ENCODE results near the gene HBZ.
"Not testable (repeated sequence)": the region's sequence is repeated elsewhere in the genome, so short reads cannot be mapped to it uniquely, and the experiment has no call there.

Gene HBZ

DNA sequence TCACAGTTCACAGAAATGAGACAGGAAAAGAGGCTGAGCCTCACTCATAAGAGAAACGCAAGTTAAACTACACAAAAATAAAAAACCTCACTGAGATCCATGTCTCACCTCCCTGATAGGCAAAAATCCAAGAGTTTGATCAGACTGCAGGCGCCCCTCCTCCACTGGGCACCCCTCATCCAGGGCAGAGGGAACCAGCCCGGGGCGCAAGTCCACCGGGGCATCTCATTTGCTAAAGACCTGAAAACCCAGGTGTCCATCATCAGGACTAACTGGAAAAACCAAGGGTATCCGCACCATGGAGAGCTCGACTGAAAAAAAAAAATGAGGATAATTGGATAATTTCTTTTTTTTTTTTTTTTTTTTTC is 2.6 kb downstream of the HBZ start:
- H3K27me3 ChIP-seq (replicated peaks in 2 of 5; ENCODE audit: control insufficient read depth in 4 of 5, insufficient read depth in 5 of 5, low read length in 4 of 5), result peaks cover 4 to 57% (median 19%) of the 10 kb centered on the region in 5 experiments
- no peak overlapping the region for H3K27ac ChIP-seq (ENCODE audit: insufficient read depth in 1 of 2, low read depth in 1 of 2, low read length in 2 of 2, poor library complexity in 1 of 2, severe bottlenecking in 2 of 2)
- ChIA-PET POLR2A (no interaction called here), CTCF (interaction anchor here (1.0 kb wide), 1 partner anchor 14 kb away, joined by 3 read pairs; no protein-coding TSS in a partner anchor)
- no peaks in the 10 kb centered on the region for H3K9me3 ChIP-seq (ENCODE audit: control extremely low read depth in 1 of 5, control insufficient read depth in 4 of 5, insufficient read depth in 2 of 5, low read depth in 1 of 5, low read length in 4 of 5)
- no peak for DNase-seq
- peaks cover 0 to 11% (median 9%) of the 10 kb centered on the region in 4 experiments for H3K4me1 ChIP-seq (ENCODE audit: control extremely low read depth in 1 of 4, control insufficient read depth in 4 of 4, insufficient read depth in 4 of 4, low read length in 3 of 4)
- WGBS (ENCODE audit: insufficient coverage), result 33% methylated on average over 2 of the region's 7 CpGs
- no peaks in the 10 kb centered on the region for H3K36me3 ChIP-seq (ENCODE audit: control insufficient read depth in 4 of 4, insufficient read depth in 4 of 4, low read length in 3 of 4)
- peak overlapping the region in 4 of 7 experiments; percentile 41 to 72 (median 65) for H3K4me3 ChIP-seq (ENCODE audit: control insufficient read depth in 1 of 7, extremely low read depth in 1 of 7, insufficient read depth in 4 of 7, low read depth in 2 of 7, low read length in 6 of 7)

DNA sequence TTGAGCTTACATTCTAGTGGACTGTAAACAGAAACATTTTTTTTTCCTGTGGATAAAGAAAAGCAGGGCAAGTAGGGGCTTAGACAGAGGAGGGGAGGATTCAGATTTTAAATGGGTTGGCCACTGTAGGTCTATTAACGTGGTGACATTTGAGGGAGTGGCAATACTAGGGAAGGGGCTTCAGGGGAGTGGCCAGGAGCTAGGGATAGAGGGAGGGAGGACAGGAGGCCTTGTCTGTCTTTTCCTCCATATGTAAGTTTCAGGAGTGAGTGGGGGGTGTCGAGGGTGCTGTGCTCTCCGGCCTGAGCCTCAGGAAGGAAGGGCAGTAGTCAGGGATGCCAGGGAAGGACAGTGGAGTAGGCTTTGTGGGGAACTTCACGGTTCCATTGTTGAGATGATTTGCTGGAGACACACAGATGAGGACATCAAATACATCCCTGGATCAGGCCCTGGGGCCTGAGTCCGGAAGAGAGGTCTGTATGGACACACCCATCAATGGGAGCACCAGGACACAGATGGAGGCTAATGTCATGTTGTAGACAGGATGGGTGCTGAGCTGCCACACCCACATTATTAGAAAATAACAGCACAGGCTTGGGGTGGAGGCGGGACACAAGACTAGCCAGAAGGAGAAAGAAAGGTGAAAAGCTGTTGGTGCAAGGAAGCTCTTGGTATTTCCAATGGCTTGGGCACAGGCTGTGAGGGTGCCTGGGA is 6.8 kb downstream of the HBZ start:
- 85% methylated on average over 6 of the region's 6 CpGs for WGBS (ENCODE audit: insufficient coverage)

DNA sequence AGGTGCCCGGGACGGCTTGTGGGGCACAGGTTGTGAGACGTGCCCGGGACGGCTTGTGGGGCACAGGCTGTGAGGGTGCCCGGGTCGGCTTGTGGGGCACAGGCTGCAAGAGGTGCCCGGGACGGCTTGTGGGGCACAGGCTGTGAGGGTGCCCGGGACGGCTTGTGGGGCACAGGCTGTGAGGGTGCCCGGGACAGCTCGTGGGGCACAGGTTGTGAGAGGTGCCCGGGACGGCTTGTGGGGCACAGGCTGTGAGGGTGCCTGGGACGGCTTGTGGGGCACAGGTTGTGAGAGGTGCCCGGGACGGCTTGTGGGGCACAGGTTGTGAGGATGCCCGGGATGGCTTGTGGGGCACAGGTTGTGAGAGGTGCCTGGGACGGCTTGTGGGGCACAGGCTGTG is 7.8 kb downstream of the HBZ start:
- H3K4me3 ChIP-seq (ENCODE audit: control insufficient read depth in 1 of 7, extremely low read depth in 1 of 7, insufficient read depth in 4 of 7, low read depth in 2 of 7, low read length in 6 of 7), result not testable (repeated sequence)
- WGBS (ENCODE audit: insufficient coverage), result 90% methylated on average over 2 of the region's 20 CpGs

More for the DNA sequence above, 6.8 kb downstream of the HBZ start:
- ChIA-PET POLR2A (interaction anchor here (1.0 kb wide), 1 partner anchor 21 kb away, joined by 5 read pairs; the partner anchor contains the start of gene HBQ1), CTCF (interaction anchor here (0.8 to 2.1 kb wide), 2 partner anchors 9 to 16 kb away, joined by 3 to 6 read pairs; no protein-coding TSS in a partner anchor)
- Histone ChIP-seq H3K4me3 (ENCODE audit: control insufficient read depth in 1 of 7, extremely low read depth in 1 of 7, insufficient read depth in 4 of 7, low read depth in 2 of 7, low read length in 6 of 7) (no peak overlapping the region), H3K36me3 (ENCODE audit: control insufficient read depth in 4 of 4, insufficient read depth in 4 of 4, low read length in 3 of 4) (no peaks in the 10 kb centered on the region), H3K27ac (ENCODE audit: insufficient read depth in 1 of 2, low read depth in 1 of 2, low read length in 2 of 2, poor library complexity in 1 of 2, severe bottlenecking in 2 of 2) (no peak overlapping the region), H3K4me1 (ENCODE audit: control extremely low read depth in 1 of 4, control insufficient read depth in 4 of 4, insufficient read depth in 4 of 4, low read length in 3 of 4) (peaks cover 0 to 9% (median 8%) of the 10 kb centered on the region in 4 experiments), H3K9me3 (ENCODE audit: control extremely low read depth in 1 of 5, control insufficient read depth in 4 of 5, insufficient read depth in 2 of 5, low read depth in 1 of 5, low read length in 4 of 5) (no peaks in the 10 kb centered on the region), H3K27me3 (replicated peaks in 2 of 5; ENCODE audit: control insufficient read depth in 4 of 5, insufficient read depth in 5 of 5, low read length in 4 of 5) (peaks cover 2 to 67% (median 19%) of the 10 kb centered on the region in 5 experiments)
- no peak for DNase-seq

DNA sequence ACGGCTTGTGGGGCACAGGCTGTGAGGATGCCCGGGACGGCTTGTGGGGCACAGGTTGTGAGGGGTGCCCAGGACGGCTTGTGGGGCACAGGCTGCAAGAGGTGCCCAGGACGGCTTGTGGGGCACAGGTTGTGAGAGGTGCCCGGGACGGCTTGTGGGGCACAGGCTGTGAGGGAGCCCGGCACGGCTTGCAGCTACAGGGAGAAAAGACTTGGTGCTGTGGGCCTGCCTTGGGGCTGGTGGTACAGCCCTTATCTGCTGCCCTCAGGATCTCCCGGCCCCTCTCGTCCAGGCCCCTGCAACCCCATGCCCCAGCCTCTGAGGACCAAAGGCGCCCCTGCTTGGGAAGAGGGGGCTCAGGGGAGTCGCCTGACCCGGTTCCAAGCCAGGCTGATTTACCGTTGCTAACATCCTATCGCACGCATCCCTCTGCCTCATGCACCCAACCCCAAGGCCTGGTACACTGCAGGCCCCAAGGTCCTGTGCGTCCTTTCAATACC is 8.3 kb downstream of the HBZ start:
- no peak overlapping the region for H3K4me3 ChIP-seq (ENCODE audit: control insufficient read depth in 1 of 7, extremely low read depth in 1 of 7, insufficient read depth in 4 of 7, low read depth in 2 of 7, low read length in 6 of 7)
- no peaks in the 10 kb centered on the region for H3K36me3 ChIP-seq (ENCODE audit: control insufficient read depth in 4 of 4, insufficient read depth in 4 of 4, low read length in 3 of 4)
- H3K4me1 ChIP-seq (ENCODE audit: control extremely low read depth in 1 of 4, control insufficient read depth in 4 of 4, insufficient read depth in 4 of 4, low read length in 3 of 4), result peaks cover 0 to 9% (median 8%) of the 10 kb centered on the region in 4 experiments
- H3K27ac ChIP-seq (ENCODE audit: insufficient read depth in 1 of 2, low read depth in 1 of 2, low read length in 2 of 2, poor library complexity in 1 of 2, severe bottlenecking in 2 of 2), result no peak overlapping the region
- ChIA-PET POLR2A (no interaction called here), CTCF (no interaction called here)
- no peaks in the 10 kb centered on the region for H3K9me3 ChIP-seq (ENCODE audit: control extremely low read depth in 1 of 5, control insufficient read depth in 4 of 5, insufficient read depth in 2 of 5, low read depth in 1 of 5, low read length in 4 of 5)
- DNase-seq, result no peak
- peaks cover 2 to 64% (median 21%) of the 10 kb centered on the region in 5 experiments for H3K27me3 ChIP-seq (replicated peaks in 2 of 5; ENCODE audit: control insufficient read depth in 4 of 5, insufficient read depth in 5 of 5, low read length in 4 of 5)
- WGBS (ENCODE audit: insufficient coverage), result 80% methylated on average over 11 of the region's 18 CpGs

More for the DNA sequence above, 7.8 kb downstream of the HBZ start:
- H3K9me3 ChIP-seq (ENCODE audit: control extremely low read depth in 1 of 5, control insufficient read depth in 4 of 5, insufficient read depth in 2 of 5, low read depth in 1 of 5, low read length in 4 of 5); H3K36me3 ChIP-seq (ENCODE audit: control insufficient read depth in 4 of 4, insufficient read depth in 4 of 4, low read length in 3 of 4); POLR2A ChIA-PET; DNase-seq; H3K4me1 ChIP-seq (ENCODE audit: control extremely low read depth in 1 of 4, control insufficient read depth in 4 of 4, insufficient read depth in 4 of 4, low read length in 3 of 4); CTCF ChIA-PET; H3K27ac ChIP-seq (ENCODE audit: insufficient read depth in 1 of 2, low read depth in 1 of 2, low read length in 2 of 2, poor library complexity in 1 of 2, severe bottlenecking in 2 of 2): not testable (repeated sequence)
- H3K27me3 ChIP-seq (replicated peaks in 2 of 5; ENCODE audit: control insufficient read depth in 4 of 5, insufficient read depth in 5 of 5, low read length in 4 of 5), result peaks cover 2 to 62% (median 19%) of the 10 kb centered on the region in 5 experiments

DNA sequence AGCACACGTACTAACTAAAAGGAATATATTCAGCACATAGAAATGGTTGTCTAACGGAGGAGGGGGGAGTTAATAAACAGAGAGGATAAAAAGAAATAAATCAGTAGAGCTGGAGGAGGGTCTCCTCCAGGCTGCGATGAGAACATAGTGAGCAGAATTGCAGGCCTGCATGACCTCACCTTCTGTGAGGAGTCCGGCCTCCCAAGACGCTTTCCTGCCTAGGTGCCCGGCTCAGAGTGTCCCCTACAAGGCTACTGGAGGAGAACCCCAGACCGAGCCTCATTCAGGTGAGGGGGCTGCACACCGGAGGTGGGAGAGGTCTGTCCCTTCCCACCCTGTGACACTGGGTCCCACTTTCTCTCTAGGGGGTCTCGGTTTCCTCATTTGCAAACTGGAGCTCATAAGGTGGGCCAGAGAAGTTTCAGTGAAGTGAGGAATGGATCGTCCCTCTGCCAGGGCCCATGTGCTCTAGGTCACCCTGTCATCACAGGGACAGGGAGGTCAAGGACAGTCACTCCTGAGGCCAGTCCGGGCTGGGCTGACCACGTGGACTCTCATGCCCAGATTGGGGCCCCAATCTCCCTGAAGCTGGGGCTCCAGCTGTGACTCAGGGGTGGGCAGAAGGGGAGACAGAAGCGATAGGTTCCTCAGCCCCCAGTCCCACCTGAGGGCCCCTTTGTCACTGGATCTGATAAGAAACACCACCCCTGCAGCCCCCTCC is 10.0 kb downstream of the HBZ start:
- ChIA-PET POLR2A (interaction anchor here (0.5 to 0.6 kb wide), 2 partner anchors 12 to 39 kb away, joined by 3 to 4 read pairs; no protein-coding TSS in a partner anchor), CTCF (interaction anchor here (1.3 kb wide), 1 partner anchor 19 kb away, joined by 3 read pairs; no protein-coding TSS in a partner anchor)
- Histone ChIP-seq H3K9me3 (ENCODE audit: control extremely low read depth in 1 of 5, control insufficient read depth in 4 of 5, insufficient read depth in 2 of 5, low read depth in 1 of 5, low read length in 4 of 5) (no peaks in the 10 kb centered on the region), H3K4me3 (ENCODE audit: control insufficient read depth in 1 of 7, extremely low read depth in 1 of 7, insufficient read depth in 4 of 7, low read depth in 2 of 7, low read length in 6 of 7) (no peak overlapping the region), H3K4me1 (ENCODE audit: control extremely low read depth in 1 of 4, control insufficient read depth in 4 of 4, insufficient read depth in 4 of 4, low read length in 3 of 4) (peaks cover 0 to 23% (median 17%) of the 10 kb centered on the region in 4 experiments), H3K36me3 (ENCODE audit: control insufficient read depth in 4 of 4, insufficient read depth in 4 of 4, low read length in 3 of 4) (no peaks in the 10 kb centered on the region), H3K27me3 (replicated peaks in 2 of 5; ENCODE audit: control insufficient read depth in 4 of 5, insufficient read depth in 5 of 5, low read length in 4 of 5) (peaks cover 2 to 69% (median 24%) of the 10 kb centered on the region in 5 experiments), H3K27ac (ENCODE audit: insufficient read depth in 1 of 2, low read depth in 1 of 2, low read length in 2 of 2, poor library complexity in 1 of 2, severe bottlenecking in 2 of 2) (no peak overlapping the region)
- DNase-seq, result no peak
- WGBS (ENCODE audit: insufficient coverage), result 96% methylated on average over 9 of the region's 13 CpGs

DNA sequence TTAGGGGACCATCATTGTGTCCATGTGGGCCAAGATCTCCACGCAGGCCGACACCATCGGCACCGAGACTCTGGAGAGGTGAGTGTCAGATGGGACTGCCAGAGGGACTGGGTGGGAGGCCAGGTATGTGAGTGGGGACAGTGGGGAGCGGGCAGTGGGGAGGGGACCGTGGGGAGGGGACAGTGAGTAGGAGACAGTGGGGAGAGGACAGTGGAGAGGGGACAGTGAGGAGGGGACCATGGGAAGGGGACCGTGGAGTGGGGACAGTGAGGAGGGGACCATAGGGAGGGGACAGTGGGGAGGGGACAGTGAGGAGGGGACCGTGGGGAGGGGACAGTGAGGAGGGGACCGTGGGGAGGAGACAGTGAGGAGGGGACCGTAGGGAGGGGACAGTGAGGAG is 10.7 kb downstream of the HBZ start:
- not testable (repeated sequence) for H3K4me3 ChIP-seq (ENCODE audit: control insufficient read depth in 1 of 7, extremely low read depth in 1 of 7, insufficient read depth in 4 of 7, low read depth in 2 of 7, low read length in 6 of 7); H3K36me3 ChIP-seq (ENCODE audit: control insufficient read depth in 4 of 4, insufficient read depth in 4 of 4, low read length in 3 of 4); H3K9me3 ChIP-seq (ENCODE audit: control extremely low read depth in 1 of 5, control insufficient read depth in 4 of 5, insufficient read depth in 2 of 5, low read depth in 1 of 5, low read length in 4 of 5); H3K27ac ChIP-seq (ENCODE audit: insufficient read depth in 1 of 2, low read depth in 1 of 2, low read length in 2 of 2, poor library complexity in 1 of 2, severe bottlenecking in 2 of 2); DNase-seq
- Histone ChIP-seq H3K27me3 (replicated peaks in 2 of 5; ENCODE audit: control insufficient read depth in 4 of 5, insufficient read depth in 5 of 5, low read length in 4 of 5) (peaks cover 2 to 69% (median 27%) of the 10 kb centered on the region in 5 experiments), H3K4me1 (ENCODE audit: control extremely low read depth in 1 of 4, control insufficient read depth in 4 of 4, insufficient read depth in 4 of 4, low read length in 3 of 4) (peaks cover 0 to 23% (median 17%) of the 10 kb centered on the region in 4 experiments)
- CTCF ChIA-PET, result interaction anchor here (1.3 kb wide), 1 partner anchor 18 kb away, joined by 3 read pairs; no protein-coding TSS in a partner anchor
- POLR2A ChIA-PET, result interaction anchor here (0.5 to 0.6 kb wide), 2 partner anchors 13 to 38 kb away, joined by 3 to 4 read pairs; no protein-coding TSS in a partner anchor
- WGBS (ENCODE audit: insufficient coverage), result 91% methylated on average over 2 of the region's 10 CpGs
